NB4 (cell line): Measurements from ENCODE around the gene AK8.

Experiments
- POLR2A ChIP-seq: IDR thresholded peaks from 2 replicates; pipeline ENCODE4 v1.6.1; 2011; ENCODE audit warnings: mild to moderate bottlenecking; ENCODE audit not compliant: insufficient read length; ENCODE audit errors: extremely low read depth
- TF ChIP-seq, protein P1 (sequence below): IDR thresholded peaks from 2 replicates; pipeline ENCODE4 v1.6.1; 2011; ENCODE audit warnings: low read depth, low read length

- TF ChIP-seq, protein P1, sequence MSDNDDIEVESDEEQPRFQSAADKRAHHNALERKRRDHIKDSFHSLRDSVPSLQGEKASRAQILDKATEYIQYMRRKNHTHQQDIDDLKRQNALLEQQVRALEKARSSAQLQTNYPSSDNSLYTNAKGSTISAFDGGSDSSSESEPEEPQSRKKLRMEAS = no peak
- no peak for TF ChIP-seq POLR2A
Measured at GRCh38 chr9:132857031-132857430, 21.1 kb downstream of the AK8 start.
